Gastroesophageal sphincter (tissue), 4 donors: ENCODE data around the gene TK2. TPM values are rescaled to one million over a fixed set of nuclear protein-coding genes. Genes with fewer than 3 reads are reported as not detected.

Experiments
- ATAC-seq: fragments of 150-250 bp; one replicate; pipeline ENCODE4 v1.9.1; 2016; ENCODE audit warnings: mild to moderate bottlenecking, moderate library complexity
- H3K27ac ChIP-seq, 4 donors: fragments of 200-600 bp; sonication (generic) in 3 of 4; 1 replicate in 3 of 4; 2 replicates in 1 of 4; pipeline ENCODE4 v1.5.1; 2016 to 2019
- H3K27me3 ChIP-seq: fragments of 200-600 bp; sonication (generic); one replicate; pipeline ENCODE4 v1.5.1; 2019
- H3K36me3 ChIP-seq, 2 donors: fragments of 200-600 bp; sonication (generic); one replicate each; pipeline ENCODE4 v1.5.1; 2019; ENCODE audit warnings: control low read depth in 1 of 2
- H3K4me1 ChIP-seq, 3 donors: fragments of 200-600 bp; sonication (generic); 1 replicate in 2 of 3; 2 replicates in 1 of 3; pipeline ENCODE4 v1.5.1; 2016 to 2019; ENCODE audit warnings: control low read depth in 2 of 3
- H3K4me3 ChIP-seq, 2 donors: fragments of 200-600 bp; sonication (generic); one replicate each; pipeline ENCODE4 v1.5.1; 2019; ENCODE audit warnings: mild to moderate bottlenecking in 1 of 2, moderate library complexity in 1 of 2
- H3K9me3 ChIP-seq, 3 donors: fragments of 200-600 bp; sonication (generic); one replicate each; pipeline ENCODE4 v1.5.1; 2017 to 2019; ENCODE audit warnings: control low read depth in 2 of 3
- CTCF ChIP-seq, 4 experiments: fragments of 200-600 bp in 2 of 4; fragments of 450-650 bp in 2 of 4; sonication (generic) in 1 of 4; IDR thresholded peaks; one replicate each; pipeline ENCODE4 v1.5.1; 2017 to 2019; ENCODE audit warnings: antibody characterized with exemption in 4 of 4, mild to moderate bottlenecking in 2 of 4, moderate library complexity in 2 of 4
- EP300 ChIP-seq: sonication (generic); formaldehyde crosslinking; IDR thresholded peaks from one replicate; pipeline ENCODE4 v1.6.1; 2017; ENCODE audit warnings: antibody characterized with exemption, mild to moderate bottlenecking
- POLR2A ChIP-seq, 2 donors: fragments of 450-650 bp; IDR thresholded peaks; one replicate each; pipeline ENCODE4 v1.6.1; 2017; ENCODE audit warnings: antibody characterized with exemption in 2 of 2, mild to moderate bottlenecking in 2 of 2, moderate library complexity in 1 of 2
- POLR2AphosphoS5 ChIP-seq: sonication (generic); formaldehyde crosslinking; IDR thresholded peaks from one replicate; pipeline ENCODE4 v1.6.1; 2017; ENCODE audit warnings: antibody characterized with exemption
- WGBS, 2 donors: methylation state at CpG; one replicate each; pipeline ENCODE4 v1.1.5; 2018; ENCODE audit warnings: low coverage in 1 of 2; 5-methylcytosine and 5-hydroxymethylcytosine counted together
- total RNA-seq, 4 donors: library from RNA; depleted of rRNA; stranded (reverse); fragments of >200 nt; gene quantifications; one replicate each; pipeline ENCODE4 v1.1.0, GENCODE V29; 2016

Gene TK2
- total RNA-seq, 4 donors from 2014 or later, result 32.7 to 42.8 (median 37.0) TPM

GRCh38 chr16:66592814-66593213 lies 42.9 kb upstream of the TK2 start:
- Histone ChIP-seq H3K4me1 (no peaks in the 10 kb centered on the region), H3K9me3 (peaks cover 0 to 5% (median 0%) of the 10 kb centered on the region in 3 donors), H3K4me3 (no peak overlapping the region), H3K36me3 (no peaks in the 10 kb centered on the region), H3K27ac (no peak overlapping the region), H3K27me3 (no peaks in the 10 kb centered on the region)
- ATAC-seq, result no peak
- 90 to 100% methylated on average over 3 of the region's 3 CpGs for WGBS, 2 donors
- no peak for TF ChIP-seq CTCF (IDR thresholded peaks at IDR 0.05)
- no peak for TF ChIP-seq POLR2A (IDR thresholded peaks at IDR 0.05)
- TF ChIP-seq EP300, result no peak
- TF ChIP-seq POLR2AphosphoS5, result no peak

- no peak for ATAC-seq
- WGBS, 2 donors, result 74 to 80% methylated on average over 3 of the region's 3 CpGs
These were observed 42.3 kb upstream of the TK2 start for GRCh38 chr16:66592241-66592640.

GRCh38 chr16:66591018-66591417 lies 41.1 kb upstream of the TK2 start:
- Histone ChIP-seq H3K4me1 (no peaks in the 10 kb centered on the region), H3K27ac (no peak overlapping the region), H3K36me3 (no peaks in the 10 kb centered on the region), H3K9me3 (peaks cover 0 to 5% (median 0%) of the 10 kb centered on the region in 3 donors), H3K27me3 (no peaks in the 10 kb centered on the region), H3K4me3 (no peak overlapping the region)
- TF ChIP-seq POLR2AphosphoS5 (no peak), POLR2A (IDR thresholded peaks at IDR 0.05) (no peak), EP300 (no peak), CTCF (IDR thresholded peaks at IDR 0.05) (no peak)
- ATAC-seq, result no peak
- 90 to 94% methylated on average over 3 to 4 of the region's 4 CpGs for WGBS, 2 donors

More at GRCh38 chr16:66592241-66592640, 42.3 kb upstream of the TK2 start:
- H3K4me1 ChIP-seq, result no peaks in the 10 kb centered on the region
- H3K9me3 ChIP-seq, result peaks cover 0 to 5% (median 0%) of the 10 kb centered on the region in 3 donors
- H3K36me3 ChIP-seq, result no peaks in the 10 kb centered on the region
- no peak overlapping the region for H3K4me3 ChIP-seq
- TF ChIP-seq POLR2AphosphoS5 (no peak), POLR2A (IDR thresholded peaks at IDR 0.05) (no peak), EP300 (no peak), CTCF (IDR thresholded peaks at IDR 0.05) (no peak)
- no peaks in the 10 kb centered on the region for H3K27me3 ChIP-seq
- no peak overlapping the region for H3K27ac ChIP-seq

GRCh38 chr16:66590322-66590721 lies 40.4 kb upstream of the TK2 start:
- no peak for ATAC-seq

More at GRCh38 chr16:66590322-66590721, 40.4 kb upstream of the TK2 start:
- H3K27me3 ChIP-seq, result no peaks in the 10 kb centered on the region
- 85 to 95% methylated on average over 6 to 8 of the region's 8 CpGs for WGBS, 2 donors
- no peak overlapping the region for H3K27ac ChIP-seq
- TF ChIP-seq EP300, result no peak
- no peak for TF ChIP-seq POLR2A (IDR thresholded peaks at IDR 0.05)
- TF ChIP-seq POLR2AphosphoS5, result no peak
- no peak for TF ChIP-seq CTCF (IDR thresholded peaks at IDR 0.05)
- no peaks in the 10 kb centered on the region for H3K36me3 ChIP-seq
- H3K9me3 ChIP-seq, result peaks cover 0 to 5% (median 0%) of the 10 kb centered on the region in 3 donors
- no peaks in the 10 kb centered on the region for H3K4me1 ChIP-seq
- no peak overlapping the region for H3K4me3 ChIP-seq
